Adrenal gland (tissue), 12 donors: Measurements from ENCODE around the gene IQCE. TPM values are rescaled to one million over a fixed set of nuclear protein-coding genes. Genes with fewer than 3 reads are reported as not detected.

Experiments
- DNase-seq, 7 donors: peaks; one replicate each; pipeline ENCODE4 v3.0.0-alpha.2; 2019 to 2020
- H3K27ac ChIP-seq, 5 donors: fragments of 200-600 bp; sonication (generic) in 4 of 5; 1 replicate in 3 of 5; 2 replicates in 2 of 5; pipeline versions ENCODE4 v1.5.1 to v1.8.0; 2016 to 2020; ENCODE audit warnings: mild to moderate bottlenecking in 1 of 5
- H3K27me3 ChIP-seq: fragments of 200-600 bp; 2 replicates; pipeline ENCODE4 v1.8.0; 2021
- H3K36me3 ChIP-seq, 2 donors: fragments of 200-600 bp; replicated peaks in 1 of 2; 1 replicate in 1 of 2; 2 replicates in 1 of 2; pipeline versions ENCODE4 v1.5.1 to v1.8.0; 2018 to 2022
- H3K4me1 ChIP-seq, 2 donors: fragments of 200-600 bp; replicated peaks in 1 of 2; 1 replicate in 1 of 2; 2 replicates in 1 of 2; pipeline versions ENCODE4 v1.5.1 to v1.8.0; 2018 to 2021
- H3K4me3 ChIP-seq, 4 donors: fragments of 200-600 bp; sonication (generic) in 3 of 4; one replicate each; pipeline ENCODE4 v1.5.1; 2016 to 2018
- H3K9me3 ChIP-seq, 3 donors: fragments of 200-600 bp; sonication (generic) in 1 of 3; replicated peaks in 1 of 3; 1 replicate in 2 of 3; 2 replicates in 1 of 3; pipeline versions ENCODE4 v1.5.1 to v1.8.0; 2016 to 2021
- CTCF ChIP-seq, 6 experiments: fragments of 450-650 bp in 4 of 6; fragments of 200-600 bp in 2 of 6; sonication (generic) in 1 of 6; IDR thresholded peaks; 1 replicate in 5 of 6; 2 replicates in 1 of 6; pipeline versions ENCODE4 v1.5.1 to v1.8.0; 2016 to 2021; ENCODE audit warnings: antibody characterized with exemption in 6 of 6, mild to moderate bottlenecking in 2 of 6, moderate library complexity in 1 of 6
- POLR2A ChIP-seq, 2 donors: fragments of 450-650 bp; IDR thresholded peaks; one replicate each; pipeline ENCODE4 v1.6.1; 2017; ENCODE audit warnings: antibody characterized with exemption in 2 of 2, mild to moderate bottlenecking in 2 of 2, moderate library complexity in 1 of 2
- WGBS, 4 donors: extraction: QIAGEN DNeasy Blood & Tissue Kit in 2 of 4; methylation state at CpG; one replicate each; pipeline versions ENCODE4 v1.1.5 to v1.1.7; 2013 to 2017; 5-methylcytosine and 5-hydroxymethylcytosine counted together
- intact Hi-C, 2 donors: fragments of 100-400 bp; cut with DNase I; formaldehyde crosslinking; loops; one replicate each; pipeline versions ENCODE4 v1.14.1 to v1.15.0; 2022 to 2023
- polyA plus RNA-seq, 3 donors: library from polyadenylated mRNA; stranded (reverse); fragments of 200-250 nt in 2 of 3; fragments of 350-450 nt in 1 of 3; fragmentation: Illumina TruSeq in 1 of 3; extraction: RNeasy Lipid Tissue Mini Kit (QIAGEN cat#74804) in 1 of 3; gene quantifications; one replicate each; pipeline ENCODE4 v1.2.3, GENCODE V29; 2013 to 2014
- total RNA-seq, 9 donors: library from RNA; depleted of rRNA in 4 of 9; stranded (reverse); fragments of >200 nt in 4 of 9; fragments of 120-200 nt in 1 of 9; fragmentation: NEBNext Ultra II Directional in 1 of 9; extraction: Animal tissue kit (Norgen Biotek cat#: 25700) in 1 of 9; gene quantifications; one replicate each; pipeline versions ENCODE4 v1.1.0 to v1.2.4, GENCODE V29; 2013 to 2023
- donor health status: healthy with polysubstance abuse.
- donor health status: Bipolar disorder and iron deficiency.
- donor health status: DM: yes; HTN: yes; CAD: no.
- donor health status: DM: no; HTN: no; CAD: no.
- donor health status: DM: no; HTN: no; CAD: no.
- donor health status: DM: yes; HTN: yes; CAD: no.

IQCE gene
- total and polyA plus RNA-seq, 12 donors: 4.6 to 33.2 (median 13.8) TPM

GRCh38 chr7:2592375-2592865 is 33.6 kb downstream of the IQCE start:
- Histone ChIP-seq H3K27ac (no peak overlapping the region), H3K27me3 (no peaks in the 10 kb centered on the region), H3K9me3 (no peaks in the 10 kb centered on the region), H3K4me3 (no peak overlapping the region), H3K4me1 (no peaks in the 10 kb centered on the region), H3K36me3 (peaks cover 0 to 50% of the 10 kb centered on the region in 2 donors)
- intact Hi-C loops: no loop called here
- 94 to 96% (median 95%) methylated on average over 20 to 23 of the region's 23 CpGs for WGBS, 4 donors
- TF ChIP-seq CTCF (IDR thresholded peaks at IDR 0.05) (no peak), POLR2A (IDR thresholded peaks at IDR 0.05) (no peak)
- DNase-seq: no peak

- intact Hi-C loops: no loop called here
- Histone ChIP-seq H3K4me3 (no peak overlapping the region), H3K27me3 (no peaks in the 10 kb centered on the region), H3K36me3 (peaks cover 0 to 50% of the 10 kb centered on the region in 2 donors), H3K9me3 (no peaks in the 10 kb centered on the region), H3K27ac (no peak overlapping the region), H3K4me1 (no peaks in the 10 kb centered on the region)
- no peak for TF ChIP-seq POLR2A (IDR thresholded peaks at IDR 0.05)
- TF ChIP-seq CTCF (IDR thresholded peaks at IDR 0.05): no peak
- DNase-seq: no peak
- 93 to 96% (median 94%) methylated on average over 25 to 38 of the region's 38 CpGs for WGBS, 4 donors
Observed at GRCh38 chr7:2593036-2593727, 34.4 kb downstream of the IQCE start.

GRCh38 chr7:2594599-2594998 is 35.8 kb downstream of the IQCE start:
- Histone ChIP-seq H3K4me1 (no peaks in the 10 kb centered on the region), H3K27me3 (no peaks in the 10 kb centered on the region), H3K4me3 (no peak overlapping the region), H3K27ac (no peak overlapping the region), H3K9me3 (no peaks in the 10 kb centered on the region), H3K36me3 (peaks cover 0 to 63% of the 10 kb centered on the region in 2 donors)
- intact Hi-C loops: no loop called here
- no peak for DNase-seq
- WGBS, 4 donors: 84 to 94% (median 91%) methylated on average over 4 to 10 of the region's 10 CpGs
- no peak for TF ChIP-seq CTCF (IDR thresholded peaks at IDR 0.05)
- no peak for TF ChIP-seq POLR2A (IDR thresholded peaks at IDR 0.05)

- H3K36me3 ChIP-seq: peaks cover 0 to 60% of the 10 kb centered on the region in 2 donors
- intact Hi-C loops: no loop called here
- H3K27me3 ChIP-seq: no peaks in the 10 kb centered on the region
- no peak for DNase-seq
- H3K4me1 ChIP-seq: no peaks in the 10 kb centered on the region
- TF ChIP-seq CTCF (IDR thresholded peaks at IDR 0.05): no peak
- TF ChIP-seq POLR2A (IDR thresholded peaks at IDR 0.05): no peak
- no peak overlapping the region for H3K27ac ChIP-seq
- no peak overlapping the region for H3K4me3 ChIP-seq
- WGBS, 4 donors: 92 to 95% (median 93%) methylated on average over 9 to 27 of the region's 27 CpGs
- H3K9me3 ChIP-seq: no peaks in the 10 kb centered on the region
Observed at GRCh38 chr7:2595258-2595860, 36.6 kb downstream of the IQCE start.
